H1 (cell line): ENCODE results near the gene GPR157. TPM values are rescaled to one million over a fixed set of nuclear protein-coding genes. Genes with fewer than 3 reads are reported as not detected.

ENCODE experiments used
- CTCF ChIA-PET: fragments of 300-600 bp; sonication (Branson Sonifier 250); formaldehyde crosslinking; loops from one replicate; lab custom pipeline; 2021; ENCODE audit not compliant: partially characterized antibody; lab: Charles Lee
- POLR2A ChIA-PET: fragments of 300-600 bp; sonication (Branson Sonifier 250); formaldehyde crosslinking; loops from one replicate; lab custom pipeline; 2021; ENCODE audit warnings: inconsistent platforms; ENCODE audit not compliant: partially characterized antibody; lab: Charles Lee
- DNase-seq, 2 experiments: peaks; one replicate each; pipeline versions ENCODE4 v3.0.0 to v3.0.0-alpha.2; 2010 to 2022; ENCODE audit warnings: low spot score in 2 of 2, low read depth in 1 of 2, mixed read lengths in 1 of 2
- FAIRE-seq: peaks from 2 replicates; lab custom pipeline; 2011; peaks lifted over from hg19 to GRCh38; lab: Jason Lieb, UNC
- H2AFZ ChIP-seq: 2 replicates; pipeline ENCODE4 v1.8.1; 2012; ENCODE audit warnings: low read length, inconsistent platforms
- H2AK5ac ChIP-seq: 2 replicates; pipeline ENCODE4 v1.6.1; 2013; ENCODE audit warnings: low read depth, low read length
- H2BK120ac ChIP-seq: replicated peaks from 2 replicates; pipeline ENCODE3; 2013; ENCODE audit warnings: low read depth, low read length, inconsistent platforms
- H2BK12ac ChIP-seq: 2 replicates; pipeline ENCODE4 v1.6.1; 2013; ENCODE audit warnings: low read depth, low read length
- H2BK15ac ChIP-seq: 2 replicates; pipeline ENCODE4 v1.6.1; 2013; ENCODE audit warnings: low read length
- H2BK20ac ChIP-seq: 2 replicates; pipeline ENCODE4 v1.6.1; 2013; ENCODE audit warnings: low read length
- H2BK5ac ChIP-seq: 2 replicates; pipeline ENCODE4 v1.6.1; 2013; ENCODE audit warnings: low read depth, low read length
- H3K14ac ChIP-seq: 2 replicates; pipeline ENCODE4 v1.6.1; 2013; ENCODE audit warnings: inconsistent platforms; ENCODE audit not compliant: insufficient read length
- H3K18ac ChIP-seq: 2 replicates; pipeline ENCODE4 v1.6.1; 2013; ENCODE audit warnings: low read length; ENCODE audit errors: extremely low read depth
- H3K23ac ChIP-seq: 2 replicates; pipeline ENCODE4 v1.6.1; 2013; ENCODE audit warnings: inconsistent platforms; ENCODE audit not compliant: insufficient read length
- H3K23me2 ChIP-seq: 2 replicates; pipeline ENCODE4 v1.6.1; 2013; ENCODE audit warnings: low read depth, low read length
- H3K27ac ChIP-seq: 2 replicates; pipeline ENCODE4 v1.6.1; 2011; ENCODE audit warnings: low read depth, low read length, inconsistent platforms
- H3K27me3 ChIP-seq, 4 experiments: replicated peaks in 1 of 4; 1 replicate in 1 of 4; 2 replicates in 3 of 4; pipeline versions ENCODE4 v1.6.1 to v1.8.1; 2011 to 2013; ENCODE audit warnings: low read length in 3 of 4, mild to moderate bottlenecking in 3 of 4, inconsistent platforms in 2 of 4, mixed read lengths in 2 of 4, moderate library complexity in 1 of 4; ENCODE audit not compliant: control insufficient read depth in 3 of 4, insufficient read depth in 3 of 4; ENCODE audit errors: extremely low read depth in 1 of 4
- H3K36me3 ChIP-seq, 4 experiments: 2 replicates each; pipeline versions ENCODE4 v1.6.1 to v1.8.1; 2011 to 2013; ENCODE audit warnings: mild to moderate bottlenecking in 4 of 4, low read length in 3 of 4, moderate library complexity in 2 of 4, control low read depth in 1 of 4, inconsistent platforms in 1 of 4; ENCODE audit not compliant: insufficient read depth in 4 of 4, control insufficient read depth in 2 of 4
- H3K4ac ChIP-seq: replicated peaks from 2 replicates; pipeline ENCODE3; 2013; ENCODE audit warnings: low read length, low read depth, mixed read lengths, inconsistent platforms; ENCODE audit not compliant: insufficient read length
- H3K4me1 ChIP-seq, 4 experiments: replicated peaks in 1 of 4; 1 replicate in 1 of 4; 2 replicates in 3 of 4; pipeline versions ENCODE4 v1.6.1 to v1.8.1; 2011 to 2013; ENCODE audit warnings: low read length in 3 of 4, inconsistent platforms in 2 of 4, mixed read lengths in 1 of 4; ENCODE audit not compliant: insufficient read depth in 4 of 4, control insufficient read depth in 3 of 4
- H3K4me2 ChIP-seq, 2 experiments: 2 replicates each; pipeline versions ENCODE4 v1.6.1 to v1.8.1; 2011 to 2013; ENCODE audit warnings: low read depth in 2 of 2, low read length in 2 of 2, control low read depth in 1 of 2, inconsistent platforms in 1 of 2, mild to moderate bottlenecking in 1 of 2; ENCODE audit not compliant: insufficient read depth in 1 of 2
- H3K4me3 ChIP-seq, 4 experiments: fragments of 200-600, 300-600 bp in 1 of 4; sonication (generic), shearing (Covaris generic), sonication (Bioruptor Twin) in 1 of 4; 2 replicates each; pipeline versions ENCODE4 v1.5.1 to v1.8.1; 2011 to 2016; ENCODE audit warnings: low read length in 4 of 4, low read depth in 3 of 4, control low read depth in 2 of 4, inconsistent platforms in 2 of 4, mild to moderate bottlenecking in 2 of 4, mixed read lengths in 1 of 4, moderate library complexity in 1 of 4; ENCODE audit not compliant: insufficient read depth in 2 of 4; ENCODE audit errors: extremely low read depth in 1 of 4
- H3K56ac ChIP-seq: replicated peaks from 2 replicates; pipeline ENCODE3; 2013; ENCODE audit warnings: low read depth, mild to moderate bottlenecking, mixed read lengths, low read length, inconsistent platforms; ENCODE audit not compliant: insufficient read length
- H3K79me1 ChIP-seq: 2 replicates; pipeline ENCODE4 v1.6.1; 2013; ENCODE audit warnings: low read depth, low read length, control low read depth
- H3K79me2 ChIP-seq, 2 experiments: 2 replicates each; pipeline versions ENCODE4 v1.6.1 to v1.8.1; 2012 to 2013; ENCODE audit warnings: low read length in 2 of 2, mild to moderate bottlenecking in 2 of 2, inconsistent platforms in 1 of 2; ENCODE audit not compliant: insufficient read depth in 2 of 2, control insufficient read depth in 1 of 2
- H3K9ac ChIP-seq, 4 experiments: replicated peaks in 1 of 4; 1 replicate in 1 of 4; 2 replicates in 3 of 4; pipeline versions ENCODE4 v1.6.1 to v1.8.1; 2011 to 2013; ENCODE audit warnings: low read depth in 3 of 4, low read length in 3 of 4, control low read depth in 2 of 4, mild to moderate bottlenecking in 2 of 4, moderate library complexity in 2 of 4, inconsistent platforms in 1 of 4; ENCODE audit errors: extremely low read depth in 1 of 4
- H3K9me3 ChIP-seq, 2 experiments: 2 replicates each; pipeline versions ENCODE4 v1.6.1 to v1.8.1; 2012 to 2013; ENCODE audit warnings: mild to moderate bottlenecking in 2 of 2, moderate library complexity in 2 of 2, control low read depth in 1 of 2, inconsistent platforms in 1 of 2, low read depth in 1 of 2, low read length in 1 of 2, mixed read lengths in 1 of 2; ENCODE audit not compliant: insufficient read depth in 2 of 2
- H4K20me1 ChIP-seq, 2 experiments: replicated peaks in 1 of 2; 2 replicates each; pipeline versions ENCODE3 to v1.8.1; 2011 to 2013; ENCODE audit warnings: inconsistent platforms in 2 of 2, low read length in 2 of 2, mild to moderate bottlenecking in 1 of 2; ENCODE audit not compliant: insufficient read depth in 2 of 2, control insufficient read depth in 1 of 2
- H4K5ac ChIP-seq: 2 replicates; pipeline ENCODE4 v1.6.1; 2013; ENCODE audit warnings: low read length, low read depth, mixed read lengths, inconsistent platforms; ENCODE audit not compliant: insufficient read length
- H4K8ac ChIP-seq: 2 replicates; pipeline ENCODE4 v1.8.0; 2013; ENCODE audit warnings: mild to moderate bottlenecking, moderate library complexity, low read length, inconsistent platforms; ENCODE audit not compliant: insufficient read depth; ENCODE audit errors: extremely low read depth
- H4K91ac ChIP-seq: replicated peaks from 2 replicates; pipeline ENCODE3; 2013; ENCODE audit warnings: low read length, mixed read lengths, inconsistent platforms; ENCODE audit not compliant: insufficient read length
- HDAC6 ChIP-seq: IDR thresholded peaks from one replicate; pipeline ENCODE4 v1.7.1; 2012; ENCODE audit warnings: low read depth, mild to moderate bottlenecking, inconsistent platforms, low read length, moderate library complexity
- RFX5 ChIP-seq: IDR thresholded peaks from 2 replicates; pipeline ENCODE4 v1.6.1; 2011; ENCODE audit warnings: low read depth, low read length, improper control_type of control experiment, borderline replicate concordance
- SRF ChIP-seq: IDR thresholded peaks from 2 replicates; pipeline ENCODE4 v1.6.1; 2011; ENCODE audit warnings: mild to moderate bottlenecking, low read depth, low read length, moderate library complexity
- WGBS, 2 experiments: shearing (Covaris generic) in 1 of 2; methylation state at CpG; one replicate each; pipeline versions ENCODE4 v1.1.6 to v1.1.7; 2013 to 2015; ENCODE audit warnings: low lambda C conversion rate in 2 of 2, mixed read lengths in 2 of 2, inconsistent platforms in 1 of 2, low coverage in 1 of 2, missing lambda C conversion rate in 1 of 2; ENCODE audit not compliant: insufficient replicate concordance in 2 of 2, insufficient coverage in 1 of 2, insufficient read length in 1 of 2; ENCODE audit errors: extremely low coverage in 1 of 2, missing lambda C conversion rate in 1 of 2; 5-methylcytosine and 5-hydroxymethylcytosine counted together
- polyA plus RNA-seq, 7 experiments: library from polyadenylated mRNA; depleted of rRNA in 3 of 7; stranded (reverse) in 5 of 7; unstranded in 2 of 7; fragments of >200 nt in 5 of 7; fragments of 200-250 nt in 2 of 7; gene quantifications; 1 replicate in 5 of 7; 2 replicates in 1 of 7; 4 replicates in 1 of 7; pipeline versions ENCODE4 v1.2.1 to v1.2.3, GENCODE V29; 2011 to 2013; ENCODE audit warnings: missing spikeins in 2 of 7, mixed read lengths in 2 of 7
- total RNA-seq: library from RNA; stranded (reverse); fragmentation: NEBNext Ultra II Directional; extraction: Animal tissue kit (Norgen Biotek cat#: 25700); gene quantifications from 2 replicates; pipeline ENCODE4 v1.2.1, GENCODE V29; 2021

The GPR157 gene
- total and polyA plus RNA-seq, 2 of the 8 experiments (the other 6 are each of a cell fraction or from before 2014, with no cell fraction given): 1.0 to 11.0 TPM

DNA sequence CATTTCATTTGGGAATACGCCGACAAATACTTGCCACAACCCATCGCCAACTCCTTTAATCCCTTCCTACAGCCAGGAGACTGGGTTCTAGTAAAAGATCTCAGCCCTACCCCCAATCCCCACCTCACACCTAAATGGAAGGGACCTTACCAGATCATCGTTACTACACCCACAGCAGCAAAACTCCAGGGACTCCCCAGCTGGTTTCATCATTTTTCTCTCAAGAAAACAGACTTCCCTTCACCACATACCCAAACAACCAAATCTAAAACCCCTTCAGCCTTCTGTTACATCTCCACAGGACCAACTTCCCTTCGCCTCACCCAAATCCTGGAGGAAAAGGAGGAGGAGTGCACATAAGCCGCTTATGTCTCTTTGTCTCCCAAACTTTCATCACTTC, 35.8 kb downstream of the GPR157 start:
- ChIA-PET POLR2A (interaction anchor here (0.9 kb wide), 1 partner anchor 28 kb away, joined by 3 read pairs; no protein-coding TSS in a partner anchor), CTCF (interaction anchor here (0.9 to 2.8 kb wide), 3 partner anchors 8 to 83 kb away, joined by 4 to 9 read pairs (median 4); no protein-coding TSS in a partner anchor)
- H4K5ac ChIP-seq: no peak overlapping the region
- H3K9me3 ChIP-seq: peaks cover 12 to 18% of the 10 kb centered on the region in 2 experiments
- no peak for DNase-seq
- no peaks in the 10 kb centered on the region for H3K79me1 ChIP-seq
- H2BK15ac ChIP-seq: no peak overlapping the region
- H2BK12ac ChIP-seq: no peak overlapping the region
- H3K4me2 ChIP-seq: no peak overlapping the region
- H2AFZ ChIP-seq: no peak overlapping the region
- H2AK5ac ChIP-seq: no peak overlapping the region
- no peaks in the 10 kb centered on the region for H3K4me1 ChIP-seq
- no peak overlapping the region for H3K14ac ChIP-seq
- H3K27ac ChIP-seq: no peak overlapping the region
- H3K9ac ChIP-seq: no peak overlapping the region
- no peaks in the 10 kb centered on the region for H3K79me2 ChIP-seq
- H3K4me3 ChIP-seq: no peak overlapping the region
- H3K23ac ChIP-seq: no peak overlapping the region
- H3K27me3 ChIP-seq: no peaks in the 10 kb centered on the region
- H4K20me1 ChIP-seq: no peaks in the 10 kb centered on the region
- no peak overlapping the region for H2BK20ac ChIP-seq
- WGBS, 2 experiments: 88% methylated on average over 5 of the region's 6 CpGs; no CpG with 5 or more reads in 1 of the 2 experiments
- TF ChIP-seq HDAC6 (no peak), SRF (no peak), RFX5 (no peak)
- no peak overlapping the region for H2BK120ac ChIP-seq
- H3K18ac ChIP-seq: no peak overlapping the region
- H4K91ac ChIP-seq: no peak overlapping the region
- FAIRE-seq: no peak
- no peaks in the 10 kb centered on the region for H3K23me2 ChIP-seq
- H4K8ac ChIP-seq: no peak overlapping the region
- H3K56ac ChIP-seq: no peak overlapping the region
- no peak overlapping the region for H3K4ac ChIP-seq
- no peaks in the 10 kb centered on the region for H3K36me3 ChIP-seq
- no peak overlapping the region for H2BK5ac ChIP-seq
